SK-N-SH (cell line): ENCODE measurements around the gene QSOX2.

Source experiments
- ELF1 ChIP-seq: IDR thresholded peaks from 2 replicates; pipeline ENCODE4 v1.4.0; 2012
- GABPA ChIP-seq: IDR thresholded peaks from 2 replicates; pipeline ENCODE4 v1.4.0; 2012; ENCODE audit warnings: low read depth, mild to moderate bottlenecking
- GATA2 ChIP-seq: sonication (generic); formaldehyde crosslinking; IDR thresholded peaks from 2 replicates; pipeline ENCODE4 v1.5.0; 2020; ENCODE audit warnings: mild to moderate bottlenecking, missing genetic modification reagents
- NFIC ChIP-seq: IDR thresholded peaks from 2 replicates; pipeline ENCODE4 v1.4.0; 2012; ENCODE audit warnings: borderline replicate concordance
- SIN3A ChIP-seq: IDR thresholded peaks from 2 replicates; pipeline ENCODE4 v1.6.1; 2012; ENCODE audit warnings: low read depth, mild to moderate bottlenecking, low read length, moderate library complexity, borderline replicate concordance
- SMC3 ChIP-seq: IDR thresholded peaks from 2 replicates; pipeline ENCODE4 v1.6.1; 2012; ENCODE audit warnings: low read depth, low read length, improper control_type of control experiment
- TCF12 ChIP-seq: IDR thresholded peaks from 2 replicates; pipeline ENCODE4 v1.4.0; 2012
- TF ChIP-seq, protein P1 (sequence below): fragments of 200-600 bp; sonication (generic); IDR thresholded peaks from 2 replicates; pipeline ENCODE4 v1.6.1; 2017; ENCODE audit warnings: antibody characterized with exemption, mild to moderate bottlenecking, moderate library complexity

DNA sequence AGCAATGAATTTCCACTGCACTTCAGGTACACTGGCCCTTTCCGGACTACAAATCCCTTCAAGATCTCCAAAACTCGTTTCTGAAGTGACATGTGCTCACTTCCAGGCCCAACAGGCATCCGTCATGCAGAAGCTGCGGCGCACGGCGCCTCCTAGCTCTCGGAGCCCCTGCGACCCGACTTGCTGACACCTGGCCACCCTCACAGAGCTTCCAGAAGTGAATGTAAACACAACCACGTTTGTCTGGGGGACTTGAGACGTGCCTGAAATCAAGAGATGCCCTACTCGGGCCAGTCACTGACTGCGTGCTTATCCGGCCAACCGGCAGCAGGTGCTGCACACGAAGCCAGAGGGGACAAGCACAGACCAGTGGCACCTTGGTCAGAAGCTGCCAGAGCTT is 35.8 kb downstream of the QSOX2 start:
- TF ChIP-seq TCF12 (no peak), SMC3 (no peak), NFIC (no peak), GATA2 (CRISPR knock-in tag) (no peak), ELF1 (no peak), GABPA (no peak), SIN3A (no peak)
- TF ChIP-seq, protein P1, sequence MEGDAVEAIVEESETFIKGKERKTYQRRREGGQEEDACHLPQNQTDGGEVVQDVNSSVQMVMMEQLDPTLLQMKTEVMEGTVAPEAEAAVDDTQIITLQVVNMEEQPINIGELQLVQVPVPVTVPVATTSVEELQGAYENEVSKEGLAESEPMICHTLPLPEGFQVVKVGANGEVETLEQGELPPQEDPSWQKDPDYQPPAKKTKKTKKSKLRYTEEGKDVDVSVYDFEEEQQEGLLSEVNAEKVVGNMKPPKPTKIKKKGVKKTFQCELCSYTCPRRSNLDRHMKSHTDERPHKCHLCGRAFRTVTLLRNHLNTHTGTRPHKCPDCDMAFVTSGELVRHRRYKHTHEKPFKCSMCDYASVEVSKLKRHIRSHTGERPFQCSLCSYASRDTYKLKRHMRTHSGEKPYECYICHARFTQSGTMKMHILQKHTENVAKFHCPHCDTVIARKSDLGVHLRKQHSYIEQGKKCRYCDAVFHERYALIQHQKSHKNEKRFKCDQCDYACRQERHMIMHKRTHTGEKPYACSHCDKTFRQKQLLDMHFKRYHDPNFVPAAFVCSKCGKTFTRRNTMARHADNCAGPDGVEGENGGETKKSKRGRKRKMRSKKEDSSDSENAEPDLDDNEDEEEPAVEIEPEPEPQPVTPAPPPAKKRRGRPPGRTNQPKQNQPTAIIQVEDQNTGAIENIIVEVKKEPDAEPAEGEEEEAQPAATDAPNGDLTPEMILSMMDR: no peak
